RPMI8226 (cell line): ENCODE results near the gene DNMT1.
"Not testable (repeated sequence)": the region's sequence is repeated elsewhere in the genome, so short reads cannot be mapped to it uniquely, and the experiment has no call there.

Experiments used
- DNase-seq: peaks from one replicate; pipeline ENCODE4 v3.0.0-alpha.2; 2015

The DNMT1 gene

GRCh38 chr19:10182076-10182475 is 12.7 kb downstream of the DNMT1 start:
- no peak for DNase-seq

GRCh38 chr19:10180459-10180858 is 14.3 kb downstream of the DNMT1 start:
- DNase-seq, result no peak

GRCh38 chr19:10180024-10180423 is 14.7 kb downstream of the DNMT1 start:
- not testable (repeated sequence) for DNase-seq

DNA sequence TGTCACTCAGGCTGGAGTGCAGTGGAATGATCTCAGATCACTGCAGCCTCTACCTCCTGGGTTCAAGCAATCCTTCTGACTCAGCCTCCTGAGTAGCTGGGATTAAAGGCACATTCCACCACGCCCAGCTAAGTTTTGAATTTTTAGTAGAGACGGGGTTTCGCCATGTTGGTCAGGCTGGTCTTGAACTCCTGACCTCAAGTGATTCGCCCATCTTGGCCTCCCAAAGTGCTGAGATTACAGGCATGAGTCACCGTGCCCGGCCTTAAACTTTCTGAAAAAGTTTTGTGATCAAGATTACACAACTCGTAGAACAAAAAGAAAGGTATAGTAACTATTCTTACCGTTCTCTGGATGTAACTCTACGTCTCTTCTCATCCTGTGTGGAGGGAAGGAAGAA is 21.2 kb downstream of the DNMT1 start:
- DNase-seq, result no peak

DNA sequence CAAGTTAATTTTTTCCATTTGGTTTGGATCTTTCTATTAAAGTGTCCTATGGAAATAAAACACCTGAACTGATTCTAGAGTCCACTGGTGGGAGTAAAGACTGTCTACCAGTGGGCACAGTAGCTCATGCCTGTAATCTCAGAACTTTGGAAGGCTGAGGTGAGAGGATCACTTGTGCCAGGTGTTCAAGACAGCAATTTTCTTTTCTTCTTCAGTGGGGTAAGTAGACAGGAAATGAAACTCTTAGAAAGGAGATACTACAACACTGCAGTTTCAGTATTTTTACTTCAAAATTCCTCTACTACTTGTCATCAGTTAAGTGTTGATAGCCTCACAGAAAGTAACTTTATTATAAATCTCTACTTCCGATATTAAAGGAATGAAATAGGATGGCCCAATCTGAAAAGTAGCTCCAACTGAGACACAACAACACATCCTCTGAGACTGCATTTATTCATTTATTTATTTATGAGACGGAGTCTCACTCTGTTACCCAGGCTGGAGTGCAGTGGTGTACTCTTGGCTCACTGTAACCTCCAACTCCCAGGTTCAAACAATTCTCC is 26.3 kb downstream of the DNMT1 start:
- DNase-seq, result peak; percentile 60

- DNase-seq, result peak; percentile 93
These were observed 27.3 kb downstream of the DNMT1 start for GRCh38 chr19:10167459-10167858.

DNA sequence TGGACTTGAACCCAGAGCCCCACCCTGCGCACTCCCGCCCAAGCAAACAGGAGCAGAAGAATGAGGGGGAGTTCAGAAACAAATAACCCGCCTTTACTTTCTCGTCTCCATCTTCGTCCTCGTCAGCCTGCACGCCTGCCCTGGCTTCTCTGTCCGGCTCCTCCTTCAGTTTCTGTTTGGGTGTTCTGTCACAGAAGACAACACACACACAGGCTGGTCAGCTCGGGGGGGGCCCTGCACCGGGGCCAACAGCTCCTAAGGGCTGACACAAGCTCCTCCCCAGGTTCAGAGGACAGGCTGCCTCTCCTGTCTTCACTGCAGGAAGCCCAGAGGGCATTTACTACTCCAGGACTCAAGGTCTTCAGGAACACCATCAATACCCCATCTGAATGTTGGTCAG is 28.3 kb downstream of the DNMT1 start:
- DNase-seq, result not testable (repeated sequence)

- no peak for DNase-seq
These were observed 28.7 kb downstream of the DNMT1 start for GRCh38 chr19:10166046-10166445.

GRCh38 chr19:10163536-10163935 is 31.2 kb downstream of the DNMT1 start:
- DNase-seq, result no peak

DNA sequence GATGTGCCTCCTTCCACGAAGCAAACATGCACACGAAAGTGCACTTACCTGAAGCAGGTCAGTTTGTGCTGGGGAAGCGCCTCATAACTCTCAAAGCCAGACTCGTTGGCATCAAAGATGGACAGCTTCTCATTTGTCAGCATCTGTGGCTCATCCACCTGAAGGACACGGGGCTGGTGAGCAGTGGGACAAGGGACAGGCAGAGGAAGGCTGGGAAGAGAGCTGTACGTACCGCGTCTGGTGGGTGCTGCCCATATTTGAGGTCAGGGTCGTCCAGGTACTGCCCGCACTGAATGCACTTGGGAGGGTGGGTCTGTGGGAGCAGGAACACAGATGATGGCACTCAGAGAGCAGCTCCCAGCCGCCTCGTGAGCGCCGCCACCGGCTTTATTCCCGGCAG is 35.1 kb downstream of the DNMT1 start:
- no peak for DNase-seq

- DNase-seq, result no peak
These were observed 36.3 kb downstream of the DNMT1 start for GRCh38 chr19:10158485-10158884.

- DNase-seq, result no peak
These were observed 36.7 kb downstream of the DNMT1 start for GRCh38 chr19:10158071-10158470.

- DNase-seq, result no peak
These were observed 38.9 kb downstream of the DNMT1 start for GRCh38 chr19:10155839-10156238.

GRCh38 chr19:10152100-10152499 is 42.7 kb downstream of the DNMT1 start:
- DNase-seq, result no peak

DNA sequence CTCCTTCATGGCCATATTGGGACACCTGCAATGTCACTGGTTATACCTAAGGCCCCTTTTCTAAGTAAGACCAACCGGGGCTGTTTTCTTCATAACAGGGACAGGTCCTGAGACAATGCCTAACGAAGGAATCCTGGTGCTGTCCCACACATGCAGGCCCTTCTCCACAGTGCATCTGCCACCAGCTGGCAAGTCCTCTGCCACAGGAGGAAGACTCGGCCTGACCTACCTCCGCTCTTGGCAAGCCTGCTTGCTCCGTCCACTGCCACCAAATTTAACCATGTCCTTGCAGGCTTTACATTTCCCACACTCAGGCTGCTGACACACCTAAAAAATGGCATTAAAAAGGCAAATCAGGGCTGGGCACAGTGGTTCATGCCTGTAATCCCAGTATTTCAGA is 43.2 kb downstream of the DNMT1 start:
- no peak for DNase-seq

DNA sequence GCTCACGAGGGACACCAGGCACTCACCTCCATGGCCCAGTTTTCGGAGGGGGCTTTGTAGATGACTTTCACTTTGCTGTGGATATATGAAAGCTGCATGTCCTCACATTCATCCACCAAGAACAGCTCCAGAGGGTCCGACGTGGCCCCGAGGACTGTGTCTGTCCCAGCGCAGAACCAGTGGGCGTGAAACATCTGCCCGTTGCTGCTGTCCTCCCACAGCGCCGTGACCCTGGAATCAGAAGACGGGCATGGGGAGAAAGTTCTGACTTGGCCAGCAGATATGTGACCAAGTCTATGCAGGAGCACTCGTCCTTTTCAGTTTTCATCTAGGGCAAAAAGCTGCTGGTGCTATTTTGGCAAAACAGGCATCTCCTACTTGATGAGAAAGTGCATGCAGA is 45.3 kb downstream of the DNMT1 start:
- no peak for DNase-seq

- no peak for DNase-seq
These were observed 48.6 kb downstream of the DNMT1 start for GRCh38 chr19:10146142-10146541.

GRCh38 chr19:10145031-10145430 is 49.7 kb downstream of the DNMT1 start:
- no peak for DNase-seq

GRCh38 chr19:10144361-10144760 is 50.4 kb downstream of the DNMT1 start:
- DNase-seq, result no peak

DNA sequence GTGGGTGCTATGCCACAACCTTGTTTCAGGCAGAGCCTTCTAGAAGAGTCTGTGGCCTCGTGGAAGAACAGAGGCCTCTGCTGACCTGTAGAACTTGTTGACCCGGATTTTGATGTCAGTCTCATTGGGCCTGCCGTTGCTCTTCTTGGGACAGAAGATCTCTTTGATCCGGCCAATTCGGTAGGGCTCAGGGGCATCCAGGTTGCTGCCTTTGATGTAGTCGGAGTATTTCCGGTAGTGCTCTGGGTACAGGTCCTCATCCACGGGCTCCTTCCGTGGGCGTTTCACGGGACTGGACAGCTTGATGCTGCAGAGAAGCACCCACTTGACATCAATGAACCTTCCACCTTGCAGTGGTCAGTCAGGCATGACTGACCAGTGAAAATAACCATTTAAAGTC is 51.1 kb downstream of the DNMT1 start:
- no peak for DNase-seq

- DNase-seq, result no peak
These were observed 51.9 kb downstream of the DNMT1 start for GRCh38 chr19:10142701-10143375.

GRCh38 chr19:10141973-10142372 is 52.8 kb downstream of the DNMT1 start:
- DNase-seq, result no peak

- DNase-seq, result no peak
These were observed 53.3 kb downstream of the DNMT1 start for GRCh38 chr19:10141479-10141878.

GRCh38 chr19:10139952-10140351 is 54.8 kb downstream of the DNMT1 start:
- no peak for DNase-seq
